PFSK-1 (cell line): ENCODE data around the gene TRAP1.

ENCODE experiments used
- FOXP2 ChIP-seq: optimal IDR thresholded peaks from 2 replicates; pipeline ENCODE3; 2011; ENCODE audit warnings: borderline replicate concordance, control low read depth, inconsistent platforms; ENCODE audit not compliant: insufficient read depth; ENCODE audit errors: extremely low read length, extremely low read depth
- POLR2AphosphoS5 ChIP-seq: IDR thresholded peaks from 2 replicates; pipeline ENCODE4 v1.6.1; 2012; ENCODE audit warnings: low read depth, mild to moderate bottlenecking, control low read depth, low read length, moderate library complexity
- REST ChIP-seq, 2 experiments: IDR thresholded peaks; 2 replicates each; pipeline versions ENCODE4 v1.6.1 to v1.8.0; 2011 to 2012; ENCODE audit warnings: low read depth in 2 of 2, low read length in 2 of 2, control low read depth in 1 of 2, inconsistent platforms in 1 of 2, mild to moderate bottlenecking in 1 of 2, moderate library complexity in 1 of 2; ENCODE audit not compliant: insufficient read depth in 1 of 2
- SIN3A ChIP-seq: IDR thresholded peaks from 2 replicates; pipeline ENCODE4 v1.6.1; 2012; ENCODE audit warnings: mild to moderate bottlenecking, low read length, moderate library complexity, borderline replicate concordance; ENCODE audit not compliant: insufficient read depth
- TAF1 ChIP-seq: IDR thresholded peaks from 2 replicates; pipeline ENCODE4 v1.6.1; 2012; ENCODE audit warnings: low read length, control low read depth, borderline replicate concordance; ENCODE audit not compliant: insufficient read depth

The TRAP1 gene

GRCh38 chr16:3729161-3730112 lies 12.1 kb upstream of the TRAP1 start:
- TF ChIP-seq SIN3A (no peak), POLR2AphosphoS5 (no peak), FOXP2 (no peak), TAF1 (no peak), REST (IDR thresholded peaks at IDR 0.05; ENCODE audit: insufficient read depth in 1 of 2, low read depth in 2 of 2, low read length in 2 of 2) (no peak)

GRCh38 chr16:3728424-3729160 lies 11.3 kb upstream of the TRAP1 start:
- TF ChIP-seq FOXP2: no peak

GRCh38 chr16:3727806-3728381 lies 10.6 kb upstream of the TRAP1 start:
- no peak for TF ChIP-seq POLR2AphosphoS5
- TF ChIP-seq FOXP2: no peak
- no peak for TF ChIP-seq REST (IDR thresholded peaks at IDR 0.05; ENCODE audit: insufficient read depth in 1 of 2, low read depth in 2 of 2, low read length in 2 of 2)
- TF ChIP-seq SIN3A: no peak
- no peak for TF ChIP-seq TAF1

DNA sequence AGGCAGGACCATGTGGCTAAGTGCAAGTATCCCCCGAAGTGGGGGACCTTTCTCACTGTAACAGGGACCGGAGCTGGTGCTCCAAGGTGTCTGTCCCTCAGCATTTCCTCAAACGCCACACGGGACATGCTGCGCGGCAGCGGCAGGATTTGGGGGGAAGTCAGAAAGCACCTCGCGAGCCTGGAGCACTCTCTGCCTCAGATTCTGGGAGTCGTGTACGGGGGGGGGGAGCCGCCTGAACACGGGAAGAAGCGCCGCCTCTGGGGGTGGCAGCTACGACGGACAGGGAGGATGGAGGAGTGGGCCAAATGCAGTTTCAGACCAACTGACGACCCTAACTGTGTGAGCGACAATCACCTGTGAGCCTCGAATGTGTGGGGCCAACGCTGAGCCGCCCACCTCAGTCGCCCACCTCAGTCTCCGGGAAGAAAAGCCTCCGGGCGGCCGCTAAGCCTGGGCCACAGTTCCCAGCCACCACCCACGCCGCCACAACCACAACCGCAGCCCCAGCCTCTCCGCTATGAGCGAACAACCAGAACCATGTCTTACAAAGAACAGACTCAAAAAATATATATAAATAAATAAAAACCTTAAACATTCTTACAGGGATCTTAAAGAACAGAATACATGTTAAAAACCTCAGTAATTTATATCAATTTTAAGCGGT lies 8.8 kb upstream of the TRAP1 start:
- no peak for TF ChIP-seq REST (IDR thresholded peaks at IDR 0.05; ENCODE audit: insufficient read depth in 1 of 2, low read depth in 2 of 2, low read length in 2 of 2)
- TF ChIP-seq SIN3A: no peak
- TF ChIP-seq FOXP2: no peak
- TF ChIP-seq TAF1: no peak
- no peak for TF ChIP-seq POLR2AphosphoS5

DNA sequence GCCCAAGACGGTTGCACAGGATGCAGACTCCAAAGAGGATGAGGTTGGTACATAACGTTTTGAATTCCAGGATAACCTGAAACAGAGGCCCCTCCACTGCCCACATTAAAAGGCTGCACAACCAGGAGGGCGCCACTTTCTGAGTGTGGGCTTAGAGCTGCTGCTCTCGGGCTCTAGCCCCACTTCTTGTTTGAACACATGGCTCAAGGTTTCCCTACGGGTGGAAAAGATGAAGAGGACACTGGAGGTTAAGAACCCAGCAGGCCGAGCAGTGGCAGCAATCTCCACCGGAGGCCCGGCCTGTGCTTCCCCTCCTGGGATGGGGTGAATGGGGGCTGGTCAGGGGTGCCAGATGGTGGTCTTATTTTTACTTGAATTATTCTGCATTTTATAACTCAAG lies 8.0 kb upstream of the TRAP1 start:
- no peak for TF ChIP-seq FOXP2
- TF ChIP-seq REST (IDR thresholded peaks at IDR 0.05; ENCODE audit: insufficient read depth in 1 of 2, low read depth in 2 of 2, low read length in 2 of 2): no peak
- no peak for TF ChIP-seq POLR2AphosphoS5
- no peak for TF ChIP-seq SIN3A
- TF ChIP-seq TAF1: no peak
